Mucosa of stomach (tissue), 1 donor: ENCODE measurements around the gene ZDHHC18.

ENCODE experiments used
- H3K27me3 ChIP-seq: one replicate; pipeline ENCODE4 v1.7.0; 2013; ENCODE audit warnings: mild to moderate bottlenecking, low read length; ENCODE audit not compliant: control insufficient read depth, insufficient read depth
- H3K36me3 ChIP-seq: one replicate; pipeline ENCODE4 v1.7.0; 2013; ENCODE audit warnings: low read length; ENCODE audit not compliant: control insufficient read depth, insufficient read depth
- H3K4me1 ChIP-seq: one replicate; pipeline ENCODE4 v1.7.0; 2013; ENCODE audit warnings: mild to moderate bottlenecking, low read length; ENCODE audit not compliant: control insufficient read depth, insufficient read depth
- H3K4me3 ChIP-seq: one replicate; pipeline ENCODE4 v1.7.0; 2013; ENCODE audit warnings: low read length
- H3K9ac ChIP-seq: one replicate; pipeline ENCODE4 v1.7.0; 2013; ENCODE audit warnings: mild to moderate bottlenecking, low read length, moderate library complexity
- H3K9me3 ChIP-seq: one replicate; pipeline ENCODE4 v1.7.0; 2013; ENCODE audit warnings: mild to moderate bottlenecking, low read length, moderate library complexity; ENCODE audit not compliant: control insufficient read depth
- donor health status: Pancreatic carcinoma.

Gene ZDHHC18, protein sequence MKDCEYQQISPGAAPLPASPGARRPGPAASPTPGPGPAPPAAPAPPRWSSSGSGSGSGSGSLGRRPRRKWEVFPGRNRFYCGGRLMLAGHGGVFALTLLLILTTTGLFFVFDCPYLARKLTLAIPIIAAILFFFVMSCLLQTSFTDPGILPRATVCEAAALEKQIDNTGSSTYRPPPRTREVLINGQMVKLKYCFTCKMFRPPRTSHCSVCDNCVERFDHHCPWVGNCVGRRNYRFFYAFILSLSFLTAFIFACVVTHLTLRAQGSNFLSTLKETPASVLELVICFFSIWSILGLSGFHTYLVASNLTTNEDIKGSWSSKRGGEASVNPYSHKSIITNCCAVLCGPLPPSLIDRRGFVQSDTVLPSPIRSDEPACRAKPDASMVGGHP

DNA sequence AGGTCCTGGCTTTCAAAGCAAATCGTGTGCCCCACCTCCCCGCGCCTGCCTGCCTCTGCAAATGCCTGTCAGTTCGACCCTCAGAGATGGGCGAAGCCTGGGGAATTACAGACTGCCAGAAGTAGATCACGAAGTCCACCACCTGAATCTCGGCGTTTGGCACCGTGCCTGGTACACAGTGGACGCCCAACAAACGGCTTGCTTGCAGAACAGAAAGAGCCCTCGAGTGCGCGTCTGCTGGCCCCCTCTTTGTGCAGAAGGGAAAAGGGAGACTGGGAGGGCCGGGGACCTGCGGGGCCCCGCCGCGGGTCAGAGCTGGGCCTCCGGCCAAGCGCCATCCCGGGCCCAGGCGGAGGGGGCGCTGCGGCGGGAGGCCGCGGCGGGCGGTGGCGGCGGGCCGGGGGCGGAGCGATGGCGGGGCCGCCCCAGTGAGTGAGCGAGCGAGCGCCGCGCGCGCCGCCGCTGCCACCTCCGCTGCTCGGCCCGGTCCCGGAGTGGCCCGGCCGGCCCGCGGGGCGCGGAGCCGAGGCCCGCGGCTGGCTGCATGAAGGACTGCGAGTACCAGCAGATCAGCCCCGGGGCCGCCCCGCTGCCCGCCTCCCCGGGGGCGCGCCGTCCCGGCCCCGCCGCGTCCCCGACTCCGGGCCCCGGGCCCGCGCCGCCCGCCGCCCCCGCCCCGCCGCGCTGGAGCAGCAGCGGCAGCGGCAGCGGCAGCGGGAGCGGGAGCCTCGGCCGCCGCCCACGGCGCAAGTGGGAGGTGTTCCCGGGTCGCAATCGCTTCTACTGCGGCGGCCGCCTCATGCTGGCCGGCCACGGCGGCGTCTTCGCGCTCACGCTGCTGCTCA lies at the start of gene ZDHHC18:
ZDHHC18 (plus strand) TSS at position 428 of the 845 bp plus-strand sequence; CDS start at position 545, 117 bp downstream.
- Histone ChIP-seq H3K9me3 (no peaks in the 10 kb centered on the region), H3K4me3 (peak within 1 kb of the TSS; percentile 61), H3K36me3 (no peaks in the 10 kb centered on the region), H3K27me3 (no peaks in the 10 kb centered on the region), H3K4me1 (peaks cover 28% of the 10 kb centered on the region), H3K9ac (peak within 1 kb of the TSS; percentile 85)

DNA sequence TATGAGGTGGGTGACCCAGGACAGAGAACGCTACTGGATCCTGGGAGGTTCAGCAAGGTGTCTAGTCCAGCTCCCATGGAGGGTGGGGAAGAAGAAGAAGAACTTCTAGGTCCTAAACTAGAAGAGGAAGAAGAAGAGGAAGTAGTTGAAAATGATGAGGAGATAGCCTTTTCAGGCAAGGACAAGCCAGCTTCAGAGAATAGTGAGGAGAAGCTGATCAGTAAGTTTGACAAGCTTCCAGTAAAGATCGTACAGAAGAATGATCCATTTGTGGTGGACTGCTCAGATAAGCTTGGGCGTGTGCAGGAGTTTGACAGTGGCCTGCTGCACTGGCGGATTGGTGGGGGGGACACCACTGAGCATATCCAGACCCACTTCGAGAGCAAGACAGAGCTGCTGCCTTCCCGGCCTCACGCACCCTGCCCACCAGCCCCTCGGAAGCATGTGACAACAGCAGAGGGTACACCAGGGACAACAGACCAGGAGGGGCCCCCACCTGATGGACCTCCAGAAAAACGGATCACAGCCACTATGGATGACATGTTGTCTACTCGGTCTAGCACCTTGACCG lies 47.3 kb upstream of the ZDHHC18 start:
- H3K9ac ChIP-seq, result no peak overlapping the region
- no peak overlapping the region for H3K4me3 ChIP-seq
- no peaks in the 10 kb centered on the region for H3K9me3 ChIP-seq
- H3K27me3 ChIP-seq, result no peaks in the 10 kb centered on the region
- H3K36me3 ChIP-seq, result peaks cover 35% of the 10 kb centered on the region
- peaks cover 16% of the 10 kb centered on the region for H3K4me1 ChIP-seq

DNA sequence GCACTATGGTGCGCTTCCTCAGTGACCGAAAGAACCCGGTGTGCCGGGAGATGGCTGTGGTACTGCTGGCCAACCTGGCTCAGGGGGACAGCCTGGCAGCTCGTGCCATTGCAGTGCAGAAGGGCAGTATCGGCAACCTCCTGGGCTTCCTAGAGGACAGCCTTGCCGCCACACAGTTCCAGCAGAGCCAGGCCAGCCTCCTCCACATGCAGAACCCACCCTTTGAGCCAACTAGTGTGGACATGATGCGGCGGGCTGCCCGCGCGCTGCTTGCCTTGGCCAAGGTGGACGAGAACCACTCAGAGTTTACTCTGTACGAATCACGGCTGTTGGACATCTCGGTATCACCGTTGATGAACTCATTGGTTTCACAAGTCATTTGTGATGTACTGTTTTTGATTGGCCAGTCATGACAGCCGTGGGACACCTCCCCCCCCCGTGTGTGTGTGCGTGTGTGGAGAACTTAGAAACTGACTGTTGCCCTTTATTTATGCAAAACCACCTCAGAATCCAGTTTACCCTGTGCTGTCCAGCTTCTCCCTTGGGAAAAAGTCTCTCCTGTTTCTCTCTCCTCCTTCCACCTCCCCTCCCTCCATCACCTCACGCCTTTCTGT lies 46.0 kb upstream of the ZDHHC18 start:
- H3K4me3 ChIP-seq, result no peak overlapping the region
- no peaks in the 10 kb centered on the region for H3K27me3 ChIP-seq
- peaks cover 34% of the 10 kb centered on the region for H3K36me3 ChIP-seq
- H3K9ac ChIP-seq, result no peak overlapping the region
- H3K9me3 ChIP-seq, result no peaks in the 10 kb centered on the region
- H3K4me1 ChIP-seq, result peaks cover 28% of the 10 kb centered on the region

DNA sequence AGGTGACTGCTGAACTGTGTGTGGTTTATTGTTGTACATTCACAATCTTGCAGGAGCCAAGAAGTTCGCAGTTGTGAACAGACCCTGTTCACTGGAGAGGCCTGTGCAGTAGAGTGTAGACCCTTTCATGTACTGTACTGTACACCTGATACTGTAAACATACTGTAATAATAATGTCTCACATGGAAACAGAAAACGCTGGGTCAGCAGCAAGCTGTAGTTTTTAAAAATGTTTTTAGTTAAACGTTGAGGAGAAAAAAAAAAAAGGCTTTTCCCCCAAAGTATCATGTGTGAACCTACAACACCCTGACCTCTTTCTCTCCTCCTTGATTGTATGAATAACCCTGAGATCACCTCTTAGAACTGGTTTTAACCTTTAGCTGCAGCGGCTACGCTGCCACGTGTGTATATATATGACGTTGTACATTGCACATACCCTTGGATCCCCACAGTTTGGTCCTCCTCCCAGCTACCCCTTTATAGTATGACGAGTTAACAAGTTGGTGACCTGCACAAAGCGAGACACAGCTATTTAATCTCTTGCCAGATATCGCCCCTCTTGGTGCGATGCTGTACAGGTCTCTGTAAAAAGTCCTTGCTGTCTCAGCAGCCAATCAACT lies 45.2 kb upstream of the ZDHHC18 start:
- Histone ChIP-seq H3K4me3 (no peak overlapping the region), H3K4me1 (peaks cover 37% of the 10 kb centered on the region), H3K9ac (no peak overlapping the region), H3K36me3 (peaks cover 34% of the 10 kb centered on the region), H3K9me3 (no peaks in the 10 kb centered on the region), H3K27me3 (no peaks in the 10 kb centered on the region)

DNA sequence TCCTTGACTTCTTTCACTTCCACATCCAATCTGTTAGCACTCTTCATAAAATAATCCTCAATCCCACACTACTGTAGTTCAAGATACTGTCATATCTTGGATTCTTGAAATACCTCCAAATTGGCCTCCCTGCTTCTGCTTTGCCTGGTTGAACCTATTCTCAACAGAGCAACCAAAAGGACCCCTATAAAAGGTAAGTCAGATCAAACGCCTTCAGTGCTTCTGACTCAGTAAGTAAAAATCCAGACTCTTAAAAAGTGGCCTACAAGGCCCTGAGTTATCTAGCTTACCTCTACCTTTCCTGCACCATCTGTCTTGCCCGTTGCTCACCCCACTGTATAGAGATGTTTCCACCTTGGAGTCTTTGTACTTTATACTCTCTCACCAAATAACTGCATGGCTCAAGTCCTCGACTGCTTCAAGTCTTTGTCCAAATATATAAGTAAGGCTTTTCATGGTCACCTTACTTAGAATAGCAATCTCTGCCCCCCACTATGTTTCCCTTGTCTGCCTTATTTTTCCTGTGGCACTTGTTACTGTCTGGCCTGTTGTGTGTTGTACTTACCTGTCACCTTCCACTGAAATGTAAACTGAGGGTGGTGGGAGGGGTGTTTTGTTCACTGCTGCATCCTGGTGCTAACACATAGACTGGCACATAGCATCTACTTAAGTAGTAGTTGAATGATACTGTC lies 43.8 kb upstream of the ZDHHC18 start:
- H3K9me3 ChIP-seq, result no peaks in the 10 kb centered on the region
- H3K27me3 ChIP-seq, result no peaks in the 10 kb centered on the region
- no peak overlapping the region for H3K9ac ChIP-seq
- peaks cover 23% of the 10 kb centered on the region for H3K36me3 ChIP-seq
- peaks cover 49% of the 10 kb centered on the region for H3K4me1 ChIP-seq
- H3K4me3 ChIP-seq, result no peak overlapping the region

DNA sequence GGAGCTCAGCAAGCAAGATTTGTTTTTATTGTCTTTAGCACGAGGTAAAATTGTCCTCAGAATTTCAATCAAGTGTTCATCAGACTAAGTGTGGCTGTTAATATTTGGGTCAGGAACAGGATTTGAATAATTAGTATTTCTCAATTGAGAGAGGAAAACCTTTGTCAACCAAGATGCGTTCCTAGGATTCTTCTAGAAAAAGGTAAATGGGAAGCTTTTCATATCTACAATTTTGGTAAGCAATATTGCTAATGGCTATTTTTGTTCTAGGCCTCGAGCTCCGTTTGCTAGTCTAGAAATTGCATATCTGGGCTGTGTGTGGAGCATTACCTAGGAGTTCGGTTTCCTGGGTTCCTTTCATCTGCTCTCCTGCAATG lies 42.9 kb upstream of the ZDHHC18 start:
- peaks cover 19% of the 10 kb centered on the region for H3K36me3 ChIP-seq
- H3K9me3 ChIP-seq, result no peaks in the 10 kb centered on the region
- H3K27me3 ChIP-seq, result no peaks in the 10 kb centered on the region
- H3K9ac ChIP-seq, result no peak overlapping the region
- H3K4me1 ChIP-seq, result peaks cover 49% of the 10 kb centered on the region
- H3K4me3 ChIP-seq, result no peak overlapping the region

DNA sequence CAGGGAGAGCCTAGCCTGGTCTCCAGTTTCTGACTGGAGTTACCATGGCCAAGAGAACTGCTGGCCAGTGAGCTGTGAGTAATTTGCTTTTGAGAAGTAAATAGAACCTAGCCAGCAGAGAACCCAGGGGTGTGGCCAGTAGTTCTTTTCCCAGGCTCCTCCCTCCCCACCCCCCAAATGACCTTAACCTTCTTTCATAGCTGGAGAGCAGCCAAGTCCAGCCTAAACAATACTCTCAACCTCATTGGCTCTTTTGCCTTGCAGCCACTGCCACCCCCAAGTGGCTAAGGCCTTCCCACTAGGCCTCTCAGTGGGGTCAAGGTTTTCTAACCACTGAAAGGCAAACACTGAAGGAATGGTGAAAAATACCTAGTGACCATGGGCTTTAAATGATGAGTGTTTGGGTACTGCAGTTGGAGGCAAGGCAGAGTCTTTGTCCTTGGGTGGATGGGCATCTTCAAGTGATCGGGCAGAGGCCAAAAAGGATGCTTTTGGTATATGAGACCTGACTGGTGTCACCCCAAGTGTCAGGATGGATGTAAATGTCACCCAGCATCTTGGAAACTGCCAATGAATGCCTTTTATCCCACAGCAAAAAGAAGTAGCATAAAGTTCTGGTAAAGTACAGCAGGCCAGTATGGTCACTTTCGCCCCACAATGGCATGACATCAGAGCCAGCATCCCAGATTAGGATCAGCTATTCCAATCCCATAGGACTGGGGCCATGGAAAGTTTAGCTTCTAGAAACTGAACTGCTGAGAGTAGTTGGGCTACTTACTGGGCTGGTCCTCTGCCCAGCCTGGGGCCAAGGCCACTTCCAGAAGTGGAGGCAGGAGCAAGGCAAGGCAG lies 42.2 kb upstream of the ZDHHC18 start:
- no peaks in the 10 kb centered on the region for H3K9me3 ChIP-seq
- H3K27me3 ChIP-seq, result no peaks in the 10 kb centered on the region
- peaks cover 13% of the 10 kb centered on the region for H3K36me3 ChIP-seq
- peaks cover 49% of the 10 kb centered on the region for H3K4me1 ChIP-seq
- no peak overlapping the region for H3K9ac ChIP-seq
- H3K4me3 ChIP-seq, result no peak overlapping the region

DNA sequence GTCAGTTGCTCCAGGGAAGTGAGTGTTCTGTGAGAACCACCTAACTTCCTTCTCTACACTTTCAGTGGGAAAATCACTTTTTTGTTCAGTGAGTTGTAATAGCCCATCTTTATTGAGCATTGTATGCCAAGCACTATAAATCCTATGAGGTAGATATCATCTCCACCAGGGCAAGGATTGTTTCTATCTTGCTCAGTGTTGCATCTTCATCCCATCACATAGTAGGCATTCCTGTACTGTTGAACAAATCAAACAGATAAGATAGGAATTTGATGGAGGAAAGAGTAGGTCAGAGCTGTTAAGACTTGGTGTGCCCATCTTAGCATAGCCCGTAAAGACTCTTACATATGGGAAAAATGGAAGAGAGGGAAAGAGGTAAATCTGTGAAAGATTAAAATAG lies 41.6 kb upstream of the ZDHHC18 start:
- H3K4me1 ChIP-seq, result peaks cover 54% of the 10 kb centered on the region
- no peaks in the 10 kb centered on the region for H3K9me3 ChIP-seq
- no peaks in the 10 kb centered on the region for H3K27me3 ChIP-seq
- H3K9ac ChIP-seq, result no peak overlapping the region
- H3K36me3 ChIP-seq, result peaks cover 7% of the 10 kb centered on the region
- no peak overlapping the region for H3K4me3 ChIP-seq

DNA sequence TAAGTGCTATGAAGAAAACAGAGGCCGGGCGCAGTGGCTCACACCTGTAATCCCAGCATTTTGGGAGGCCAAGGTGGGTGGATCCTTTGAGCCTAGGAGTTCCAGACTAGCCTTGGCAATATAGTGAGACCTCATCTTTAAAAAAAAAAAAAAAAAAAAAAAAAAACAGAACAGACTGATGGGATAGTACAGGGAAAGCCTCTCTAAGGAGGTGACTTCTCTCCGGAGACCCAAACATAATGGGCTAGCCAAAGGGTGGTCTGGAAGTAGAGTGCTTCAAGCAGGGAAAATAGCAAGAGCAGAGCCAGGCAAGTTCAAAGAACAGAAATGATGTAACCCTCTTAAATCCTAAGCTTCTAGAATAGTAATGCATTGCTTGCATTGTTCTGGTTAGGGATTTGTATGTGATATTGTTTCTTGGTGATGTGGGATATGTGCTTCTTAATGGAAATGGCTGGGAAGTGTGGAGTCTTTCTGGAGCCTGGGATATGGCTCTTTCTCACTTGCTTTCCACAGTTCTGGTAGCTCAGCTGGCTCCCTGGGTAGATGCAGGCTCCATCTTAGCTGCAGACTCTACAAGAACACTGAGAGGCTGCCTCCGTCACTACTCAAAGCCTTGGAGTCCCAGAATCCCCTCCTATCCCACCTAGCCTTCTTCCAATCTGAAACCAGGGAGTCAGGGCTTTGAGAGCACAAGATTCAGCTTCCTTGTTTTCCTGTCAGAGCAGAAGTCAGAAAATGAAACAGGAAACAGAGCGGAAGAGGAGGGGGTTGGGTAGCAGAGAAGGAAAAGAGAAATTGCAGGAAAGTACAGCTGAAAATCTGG lies 40.7 kb upstream of the ZDHHC18 start:
- H3K27me3 ChIP-seq, result no peaks in the 10 kb centered on the region
- H3K9me3 ChIP-seq, result no peaks in the 10 kb centered on the region
- no peak overlapping the region for H3K4me3 ChIP-seq
- peaks cover 54% of the 10 kb centered on the region for H3K4me1 ChIP-seq
- H3K36me3 ChIP-seq, result no peaks in the 10 kb centered on the region
- peak overlapping the region; percentile 99 for H3K9ac ChIP-seq
